Measurements from ENCODE around the gene TIE1. TPM values are rescaled to one million over a fixed set of nuclear protein-coding genes. Genes with fewer than 3 reads are reported as not detected.
A peak's percentile ranks its signal among the peaks of the same experiment; 100 is the strongest.

TIE1 gene
- total RNA-seq, 4 donors from 2014 or later: 5.6 to 38.8 (median 8.9) TPM

- Histone ChIP-seq H3K36me3 (no peaks in the 10 kb centered on the region), H3K27ac (no peak overlapping the region), H3K4me3 (no peak overlapping the region), H3K9me3 (no peaks in the 10 kb centered on the region), H3K4me1 (peaks cover 0 to 20% (median 4%) of the 10 kb centered on the region in 4 donors), H3K27me3 (no peaks in the 10 kb centered on the region)
- peak in 1 of 3 donors; percentile 44 for DNase-seq
- TF ChIP-seq CTCF (IDR thresholded peaks at IDR 0.05): no peak
- TF ChIP-seq POLR2A (IDR thresholded peaks at IDR 0.05): no peak
Observed at GRCh38 chr1:43306688-43307457, 6.1 kb downstream of the TIE1 start.

GRCh38 chr1:43307458-43308158 is 6.8 kb downstream of the TIE1 start:
- TF ChIP-seq POLR2A (IDR thresholded peaks at IDR 0.05) (no peak), CTCF (IDR thresholded peaks at IDR 0.05) (no peak)
- no peak overlapping the region for H3K27ac ChIP-seq
- peaks cover 0 to 16% (median 2%) of the 10 kb centered on the region in 4 donors for H3K4me1 ChIP-seq
- H3K27me3 ChIP-seq: no peaks in the 10 kb centered on the region
- peak in 1 of 3 donors; percentile 25 for DNase-seq
- no peaks in the 10 kb centered on the region for H3K36me3 ChIP-seq
- H3K9me3 ChIP-seq: no peaks in the 10 kb centered on the region
- no peak overlapping the region for H3K4me3 ChIP-seq

- Histone ChIP-seq H3K4me1 (peaks cover 0 to 6% (median 0%) of the 10 kb centered on the region in 4 donors), H3K36me3 (no peaks in the 10 kb centered on the region), H3K27me3 (no peaks in the 10 kb centered on the region), H3K27ac (no peak overlapping the region), H3K4me3 (no peak overlapping the region), H3K9me3 (no peaks in the 10 kb centered on the region)
- DNase-seq: peak in 1 of 3 donors; percentile 37
- no peak for TF ChIP-seq POLR2A (IDR thresholded peaks at IDR 0.05)
- no peak for TF ChIP-seq CTCF (IDR thresholded peaks at IDR 0.05)
Observed at GRCh38 chr1:43308635-43309404, 8.0 kb downstream of the TIE1 start.

GRCh38 chr1:43309405-43310025 is 8.7 kb downstream of the TIE1 start:
- TF ChIP-seq CTCF (IDR thresholded peaks at IDR 0.05): no peak
- no peak for TF ChIP-seq POLR2A (IDR thresholded peaks at IDR 0.05)
- Histone ChIP-seq H3K27ac (no peak overlapping the region), H3K4me1 (no peaks in the 10 kb centered on the region), H3K27me3 (no peaks in the 10 kb centered on the region), H3K4me3 (no peak overlapping the region), H3K36me3 (no peaks in the 10 kb centered on the region), H3K9me3 (no peaks in the 10 kb centered on the region)
- no peak for DNase-seq

- H3K4me1 ChIP-seq: no peaks in the 10 kb centered on the region
- H3K36me3 ChIP-seq: no peaks in the 10 kb centered on the region
- H3K4me3 ChIP-seq: no peak overlapping the region
- TF ChIP-seq CTCF (IDR thresholded peaks at IDR 0.05): no peak
- peak in 1 of 3 donors; percentile 32 for DNase-seq
- H3K9me3 ChIP-seq: no peaks in the 10 kb centered on the region
- no peaks in the 10 kb centered on the region for H3K27me3 ChIP-seq
- no peak overlapping the region for H3K27ac ChIP-seq
Observed at GRCh38 chr1:43311521-43311920, 10.7 kb downstream of the TIE1 start.

Data from Peyer's patch (tissue), 4 donors.